Fibroblast of lung (primary cell): ENCODE results near the gene PIK3AP1. TPM values are rescaled to one million over a fixed set of nuclear protein-coding genes. Genes with fewer than 3 reads are reported as not detected.

ENCODE experiments used
- DNase-seq, 2 donors: peaks; one replicate each; pipeline versions ENCODE4 v3.0.0 to v3.0.0-alpha.2; 2010; ENCODE audit warnings: low read depth in 2 of 2
- H2AFZ ChIP-seq: 2 replicates; pipeline ENCODE4 v1.5.1; 2012; ENCODE audit warnings: low read length, control low read depth, inconsistent platforms
- H3K27ac ChIP-seq: 2 replicates; pipeline ENCODE4 v1.5.1; 2011; ENCODE audit warnings: low read length, control low read depth; ENCODE audit not compliant: insufficient read depth
- H3K27me3 ChIP-seq: 2 replicates; pipeline ENCODE4 v1.5.1; 2011; ENCODE audit warnings: mild to moderate bottlenecking, low read length; ENCODE audit not compliant: control insufficient read depth, insufficient read depth
- H3K36me3 ChIP-seq: 2 replicates; pipeline ENCODE4 v1.5.1; 2011; ENCODE audit warnings: low read length; ENCODE audit not compliant: control insufficient read depth, insufficient read depth
- H3K4me1 ChIP-seq: 2 replicates; pipeline ENCODE4 v1.5.1; 2011; ENCODE audit warnings: low read length; ENCODE audit not compliant: control insufficient read depth, insufficient read depth; ENCODE audit errors: extremely low read depth
- H3K4me2 ChIP-seq: 2 replicates; pipeline ENCODE4 v1.5.1; 2011; ENCODE audit warnings: low read length, control low read depth; ENCODE audit not compliant: insufficient read depth; ENCODE audit errors: extremely low read depth
- H3K4me3 ChIP-seq, 4 experiments: fragments of 200-600 bp in 1 of 4; sonication (generic) in 1 of 4; replicated peaks in 1 of 4; 2 replicates each; pipeline ENCODE4 v1.5.1; 2011 to 2016; ENCODE audit warnings: low read length in 4 of 4, low read depth in 3 of 4, mild to moderate bottlenecking in 3 of 4, control low read depth in 2 of 4, inconsistent platforms in 1 of 4, mixed read lengths in 1 of 4; ENCODE audit not compliant: insufficient read depth in 1 of 4; ENCODE audit errors: control extremely low read depth in 1 of 4
- H3K79me2 ChIP-seq: 2 replicates; pipeline ENCODE4 v1.5.1; 2012; ENCODE audit warnings: mild to moderate bottlenecking, low read length, inconsistent platforms; ENCODE audit not compliant: control insufficient read depth, insufficient read depth
- H3K9ac ChIP-seq: 2 replicates; pipeline ENCODE4 v1.5.1; 2011; ENCODE audit warnings: mild to moderate bottlenecking, low read length, control low read depth; ENCODE audit not compliant: insufficient read depth
- H3K9me3 ChIP-seq: 2 replicates; pipeline ENCODE4 v1.5.1; 2012; ENCODE audit warnings: low read depth, low read length; ENCODE audit not compliant: control insufficient read depth, insufficient read depth
- H4K20me1 ChIP-seq: 2 replicates; pipeline ENCODE4 v1.5.1; 2011; ENCODE audit warnings: low read length; ENCODE audit not compliant: control insufficient read depth, insufficient read depth; ENCODE audit errors: extremely low read depth
- EZH2 ChIP-seq: IDR thresholded peaks from 2 replicates; pipeline ENCODE4 v1.5.1; 2012; ENCODE audit warnings: low read length, control low read depth, mild to moderate bottlenecking; ENCODE audit errors: missing control alignments
- polyA plus RNA-seq, 2 donors: library from polyadenylated mRNA; depleted of rRNA in 1 of 2; stranded (reverse) in 1 of 2; unstranded in 1 of 2; fragments of >200 nt; gene quantifications; 2 replicates each; pipeline ENCODE4 v1.2.1, GENCODE V29; 2011 to 2012; ENCODE audit warnings: missing spikeins in 1 of 2
- total RNA-seq: library from RNA; depleted of rRNA; stranded (reverse); fragments of >200 nt; gene quantifications from 2 replicates; pipeline ENCODE4 v1.2.1, GENCODE V29; 2014
- TF ChIP-seq, protein P1 (sequence below), 2 donors: IDR thresholded peaks in 1 of 2; conservative IDR thresholded peaks in 1 of 2; 1 replicate in 1 of 2; 2 replicates in 1 of 2; pipeline ENCODE4 v1.5.1; 2011 to 2012; ENCODE audit warnings: low read length in 2 of 2, control low read depth in 1 of 2, inconsistent platforms in 1 of 2, low read depth in 1 of 2, mild to moderate bottlenecking in 1 of 2

PIK3AP1 gene
- total and polyA plus RNA-seq, 2 donors (not counting 1 experiment from before 2014, with no cell fraction given) = 0.17 to 0.24 TPM

DNA sequence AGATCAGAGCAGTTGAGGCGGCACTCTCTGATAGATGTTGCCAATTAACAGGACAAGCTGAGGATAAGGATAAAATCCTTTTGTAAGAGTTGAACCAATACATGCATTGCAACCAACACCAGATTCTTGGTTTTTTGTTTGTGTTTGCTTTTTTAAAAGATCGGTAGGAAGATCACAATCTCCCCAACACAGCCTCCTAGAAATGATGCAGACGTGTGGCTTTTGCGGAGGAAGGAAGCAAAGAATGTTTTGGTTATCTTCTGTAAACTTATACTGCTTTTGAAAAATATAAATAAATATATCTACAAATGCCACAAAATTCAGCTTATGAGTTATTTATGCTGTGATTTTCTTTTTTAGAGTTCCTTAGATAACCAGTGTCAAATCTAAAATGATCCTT lies 35.5 kb downstream of the PIK3AP1 start:
- Histone ChIP-seq H3K27ac (no peak overlapping the region), H4K20me1 (no peaks in the 10 kb centered on the region), H3K79me2 (no peaks in the 10 kb centered on the region), H3K4me3 (no peak overlapping the region), H3K9me3 (no peaks in the 10 kb centered on the region), H3K4me2 (no peak overlapping the region), H3K9ac (no peak overlapping the region), H3K4me1 (no peaks in the 10 kb centered on the region), H3K36me3 (no peaks in the 10 kb centered on the region), H3K27me3 (no peaks in the 10 kb centered on the region), H2AFZ (no peak overlapping the region)
- no peak for TF ChIP-seq EZH2
- TF ChIP-seq, protein P1, sequence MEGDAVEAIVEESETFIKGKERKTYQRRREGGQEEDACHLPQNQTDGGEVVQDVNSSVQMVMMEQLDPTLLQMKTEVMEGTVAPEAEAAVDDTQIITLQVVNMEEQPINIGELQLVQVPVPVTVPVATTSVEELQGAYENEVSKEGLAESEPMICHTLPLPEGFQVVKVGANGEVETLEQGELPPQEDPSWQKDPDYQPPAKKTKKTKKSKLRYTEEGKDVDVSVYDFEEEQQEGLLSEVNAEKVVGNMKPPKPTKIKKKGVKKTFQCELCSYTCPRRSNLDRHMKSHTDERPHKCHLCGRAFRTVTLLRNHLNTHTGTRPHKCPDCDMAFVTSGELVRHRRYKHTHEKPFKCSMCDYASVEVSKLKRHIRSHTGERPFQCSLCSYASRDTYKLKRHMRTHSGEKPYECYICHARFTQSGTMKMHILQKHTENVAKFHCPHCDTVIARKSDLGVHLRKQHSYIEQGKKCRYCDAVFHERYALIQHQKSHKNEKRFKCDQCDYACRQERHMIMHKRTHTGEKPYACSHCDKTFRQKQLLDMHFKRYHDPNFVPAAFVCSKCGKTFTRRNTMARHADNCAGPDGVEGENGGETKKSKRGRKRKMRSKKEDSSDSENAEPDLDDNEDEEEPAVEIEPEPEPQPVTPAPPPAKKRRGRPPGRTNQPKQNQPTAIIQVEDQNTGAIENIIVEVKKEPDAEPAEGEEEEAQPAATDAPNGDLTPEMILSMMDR (conservative IDR thresholded peaks at IDR 0.05 in 1 of 2, IDR thresholded peaks at IDR 0.05 in 1 of 2; ENCODE audit: low read depth in 1 of 2, low read length in 2 of 2) = no peak
- no peak for DNase-seq

DNA sequence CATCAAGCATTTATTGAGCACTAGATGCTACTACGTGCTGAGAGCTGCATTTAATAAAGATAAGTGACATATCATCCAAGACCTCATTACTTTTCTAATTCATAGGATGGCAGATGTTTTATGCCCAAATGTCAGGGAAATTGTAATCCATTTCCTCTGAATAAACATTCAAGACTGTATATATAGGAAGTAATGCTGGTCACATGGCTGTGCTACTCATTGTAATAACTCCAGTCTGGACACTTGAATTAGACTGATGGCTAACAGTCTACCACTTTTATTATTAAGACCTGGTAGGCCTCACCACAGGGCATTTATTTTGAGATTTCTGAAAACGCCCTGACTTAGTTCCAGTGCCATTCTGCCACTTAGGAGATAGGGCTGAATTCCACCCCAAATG lies 36.6 kb downstream of the PIK3AP1 start:
- no peak for DNase-seq
- Histone ChIP-seq H3K9ac (no peak overlapping the region), H3K4me3 (no peak overlapping the region), H3K27me3 (no peaks in the 10 kb centered on the region), H3K27ac (no peak overlapping the region), H4K20me1 (no peaks in the 10 kb centered on the region), H3K9me3 (no peaks in the 10 kb centered on the region), H3K79me2 (no peaks in the 10 kb centered on the region), H3K36me3 (no peaks in the 10 kb centered on the region), H3K4me2 (no peak overlapping the region), H3K4me1 (no peaks in the 10 kb centered on the region), H2AFZ (no peak overlapping the region)
- TF ChIP-seq, protein P1 (conservative IDR thresholded peaks at IDR 0.05 in 1 of 2, IDR thresholded peaks at IDR 0.05 in 1 of 2; ENCODE audit: low read depth in 1 of 2, low read length in 2 of 2) = no peak
- no peak for TF ChIP-seq EZH2

DNA sequence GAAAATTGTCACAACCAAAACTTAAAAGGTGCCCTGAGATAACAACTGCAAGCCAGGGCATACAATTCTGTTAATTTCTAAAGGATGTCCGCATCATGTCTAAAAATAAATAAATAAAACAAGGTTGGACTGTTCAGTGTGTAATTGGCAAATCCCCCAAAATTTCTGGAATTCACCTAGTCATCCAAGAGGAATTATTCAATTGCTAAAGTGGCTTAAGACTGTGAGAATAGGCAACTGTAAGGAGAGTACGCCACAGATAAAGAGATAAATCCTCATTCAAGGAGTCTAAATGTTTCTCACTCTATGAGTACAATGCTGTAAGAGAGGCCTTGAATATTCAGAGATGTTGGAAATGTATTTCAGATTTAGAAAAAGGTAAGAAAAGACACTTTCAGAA lies 37.2 kb downstream of the PIK3AP1 start:
- TF ChIP-seq EZH2 = no peak
- TF ChIP-seq, protein P1 (conservative IDR thresholded peaks at IDR 0.05 in 1 of 2, IDR thresholded peaks at IDR 0.05 in 1 of 2; ENCODE audit: low read depth in 1 of 2, low read length in 2 of 2) = no peak
- H3K9ac ChIP-seq = no peak overlapping the region

More for the DNA sequence above, 37.2 kb downstream of the PIK3AP1 start:
- H3K79me2 ChIP-seq = no peaks in the 10 kb centered on the region
- H3K36me3 ChIP-seq = no peaks in the 10 kb centered on the region
- no peak overlapping the region for H3K27ac ChIP-seq
- H2AFZ ChIP-seq = no peak overlapping the region
- DNase-seq = peak; percentile 8 to 92
- no peaks in the 10 kb centered on the region for H3K9me3 ChIP-seq
- H4K20me1 ChIP-seq = no peaks in the 10 kb centered on the region
- no peak overlapping the region for H3K4me2 ChIP-seq
- H3K4me3 ChIP-seq = no peak overlapping the region
- H3K4me1 ChIP-seq = no peaks in the 10 kb centered on the region
- H3K27me3 ChIP-seq = no peaks in the 10 kb centered on the region
